NT2/D1 (cell line): ENCODE measurements around the gene WNT1.

Experiments
- SUZ12 ChIP-seq: IDR thresholded peaks from 2 replicates; pipeline ENCODE4 v1.6.1; 2011; ENCODE audit not compliant: insufficient read length, insufficient read depth; ENCODE audit errors: extremely low read depth
- YY1 ChIP-seq: IDR thresholded peaks from 2 replicates; pipeline ENCODE4 v1.6.1; 2011; ENCODE audit not compliant: insufficient read length, insufficient read depth

DNA sequence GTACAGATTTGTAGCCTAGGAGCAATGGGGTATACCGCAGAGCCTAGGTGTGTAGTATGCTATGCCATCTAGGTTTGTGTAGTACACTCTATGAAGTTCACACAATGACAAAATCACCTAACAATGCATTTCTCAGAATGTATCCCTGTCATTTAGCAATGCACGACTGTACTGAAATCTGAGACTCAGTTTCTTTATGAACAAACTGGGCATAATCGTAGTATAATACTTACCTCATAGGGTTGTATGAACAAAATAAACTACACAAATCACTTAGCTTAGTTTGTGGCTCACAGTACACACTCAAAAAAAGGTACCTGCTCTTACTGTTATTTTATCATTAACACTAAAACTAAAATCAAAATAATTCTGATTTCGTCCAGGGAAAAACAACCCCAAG is 47.3 kb downstream of the WNT1 start:
- TF ChIP-seq YY1 (no peak), SUZ12 (no peak)
